BLaER1 (cell line): ENCODE measurements around the gene RIMS3.

Experiments
- H3K27ac ChIP-seq: shearing (Covaris generic); formaldehyde crosslinking; 2 replicates; pipeline ENCODE4 v1.8.1; 2022
- H3K27me3 ChIP-seq: shearing (Covaris generic); formaldehyde crosslinking; 2 replicates; pipeline ENCODE4 v1.8.1; 2022
- H3K36me3 ChIP-seq: shearing (Covaris generic); formaldehyde crosslinking; 2 replicates; pipeline ENCODE4 v1.8.1; 2022
- H3K4me1 ChIP-seq: shearing (Covaris generic); formaldehyde crosslinking; 2 replicates; pipeline ENCODE4 v1.8.1; 2022
- H3K4me2 ChIP-seq: shearing (Covaris generic); formaldehyde crosslinking; 2 replicates; pipeline ENCODE4 v1.8.1; 2022
- H3K4me3 ChIP-seq: shearing (Covaris generic); formaldehyde crosslinking; 2 replicates; pipeline ENCODE4 v1.8.1; 2022
- H3K9ac ChIP-seq: shearing (Covaris generic); formaldehyde crosslinking; 2 replicates; pipeline ENCODE4 v1.8.1; 2022
- H3K9me3 ChIP-seq: shearing (Covaris generic); formaldehyde crosslinking; 2 replicates; pipeline ENCODE4 v1.8.1; 2022
- H4K20me1 ChIP-seq: shearing (Covaris generic); formaldehyde crosslinking; 2 replicates; pipeline ENCODE4 v1.8.1; 2022
- Cebpa-rat ChIP-seq: shearing (Covaris generic); IDR thresholded peaks from 2 replicates; pipeline ENCODE4 v1.8.1; 2022

RIMS3 gene

DNA sequence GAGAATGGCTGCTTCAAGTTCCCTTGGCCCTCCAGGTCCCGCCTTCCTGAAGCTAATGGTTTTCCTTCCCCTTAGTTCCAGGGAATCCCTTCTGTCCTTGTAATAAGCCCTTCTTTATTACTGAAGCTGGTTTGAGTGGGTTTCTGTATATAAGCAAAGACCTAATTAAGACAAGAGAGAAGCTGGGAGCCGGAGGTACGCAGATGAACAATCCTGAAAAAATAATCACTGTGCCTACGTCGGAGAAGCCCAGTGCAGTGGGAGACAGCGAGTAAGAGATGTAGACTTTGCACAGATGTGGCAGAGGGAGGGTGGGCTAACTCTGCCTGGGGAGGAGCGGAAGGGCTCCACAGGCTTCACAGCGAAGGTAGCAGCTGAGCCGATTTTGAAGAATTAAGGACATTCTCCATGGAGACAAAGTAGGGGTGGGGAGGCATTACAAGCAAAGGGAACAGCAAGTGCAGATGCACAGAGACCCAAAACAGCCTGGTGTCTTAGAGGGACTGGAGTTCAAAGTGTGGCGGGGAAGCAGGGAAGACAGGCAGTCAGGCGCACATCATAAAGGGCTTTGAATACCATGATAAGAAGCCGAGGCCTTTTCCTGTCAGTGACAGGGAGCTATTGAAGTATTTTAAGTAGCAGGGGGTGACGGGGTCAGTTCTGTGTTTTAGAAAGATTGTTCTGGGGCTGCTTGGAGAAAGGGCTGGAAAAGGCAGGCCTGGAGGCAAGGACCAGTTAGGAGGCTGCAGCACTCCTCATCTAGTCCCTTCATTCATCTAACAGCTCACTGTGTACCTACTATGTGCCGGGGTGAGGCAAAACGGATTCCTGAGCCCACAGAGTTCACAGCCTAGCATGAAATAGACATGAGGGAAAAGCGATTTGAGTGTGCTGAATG is 6.5 kb downstream of the RIMS3 start:
- H3K27me3 ChIP-seq: no peaks in the 10 kb centered on the region
- H3K4me3 ChIP-seq: 0 out of 2 replicates have a peak overlapping the region, but pooled peaks have one; percentile 3
- H3K4me2 ChIP-seq: peak overlapping the region; percentile 95
- H4K20me1 ChIP-seq: peaks cover 99% of the 10 kb centered on the region
- peak overlapping the region; percentile 42; the same call in 1 of the 2 replicates for H3K27ac ChIP-seq
- peaks cover 74% of the 10 kb centered on the region for H3K4me1 ChIP-seq
- peak overlapping the region; percentile 17 for H3K9ac ChIP-seq
- no peak for TF ChIP-seq Cebpa-rat
- peaks cover 27% of the 10 kb centered on the region; the same call in 1 of the 2 replicates for H3K36me3 ChIP-seq
- no peaks in the 10 kb centered on the region for H3K9me3 ChIP-seq

DNA sequence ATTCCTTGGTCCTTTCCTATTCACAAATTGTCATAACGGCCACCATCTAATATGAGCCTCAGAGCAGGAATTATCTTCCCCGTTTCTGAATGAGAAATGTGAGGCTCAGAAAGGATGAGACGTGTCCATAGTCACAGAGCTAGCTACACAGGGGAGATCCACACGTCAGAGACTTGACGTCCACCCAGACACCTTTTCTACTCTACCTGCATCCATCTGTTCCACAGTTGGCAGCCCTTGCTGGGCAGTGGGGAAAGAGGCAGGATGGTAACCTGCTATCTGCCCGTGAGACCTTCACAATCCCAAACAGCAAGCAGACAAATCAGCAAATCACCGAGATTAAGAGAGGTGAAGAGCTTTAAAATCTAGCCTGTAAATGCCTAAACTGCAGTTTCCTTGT is 8.4 kb downstream of the RIMS3 start:
- Histone ChIP-seq H3K4me2 (no peak overlapping the region), H3K27ac (no peak overlapping the region), H4K20me1 (peaks cover 100% of the 10 kb centered on the region), H3K9ac (no peak overlapping the region), H3K4me1 (peaks cover 56% of the 10 kb centered on the region), H3K27me3 (no peaks in the 10 kb centered on the region), H3K9me3 (no peaks in the 10 kb centered on the region), H3K36me3 (peaks cover 33% of the 10 kb centered on the region; the same call in 1 of the 2 replicates), H3K4me3 (no peak overlapping the region)
- TF ChIP-seq Cebpa-rat: no peak

DNA sequence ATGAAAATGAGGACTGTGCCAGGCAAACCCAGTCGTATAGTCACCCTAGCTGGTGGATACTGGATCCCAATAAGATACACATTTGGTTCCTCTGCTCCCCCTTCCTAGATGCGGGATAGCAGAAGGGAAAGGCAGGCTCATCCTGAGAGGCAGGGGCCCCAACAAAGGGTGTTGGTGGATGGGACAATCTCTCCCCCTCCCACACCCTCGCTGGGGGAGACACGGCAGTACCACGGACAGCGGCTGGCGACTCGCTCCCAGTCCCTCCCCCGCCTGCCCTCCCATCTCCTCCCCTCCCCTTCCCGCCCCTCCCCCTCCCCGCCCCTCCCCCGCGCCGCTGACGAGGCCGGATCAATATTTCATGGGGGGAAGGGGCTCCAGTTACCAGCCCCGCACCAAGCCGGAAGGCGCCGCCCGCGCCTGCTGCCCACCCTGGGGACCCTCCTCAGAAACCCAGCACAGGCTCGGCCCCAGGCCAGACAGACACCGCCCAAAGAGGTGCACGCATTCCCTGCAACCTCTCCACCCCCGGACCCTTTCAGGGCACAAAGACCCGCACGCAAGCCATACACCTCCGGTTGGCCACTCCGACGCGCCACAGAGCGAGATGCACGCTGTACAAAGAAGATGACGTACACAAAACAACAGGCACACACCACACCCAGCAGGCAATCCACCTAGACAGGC is 11.5 kb downstream of the RIMS3 start:
- H3K27me3 ChIP-seq: no peaks in the 10 kb centered on the region
- H3K9ac ChIP-seq: no peak overlapping the region
- peaks cover 25% of the 10 kb centered on the region; the same call in 1 of the 2 replicates for H3K36me3 ChIP-seq
- no peak overlapping the region for H3K27ac ChIP-seq
- no peak overlapping the region; the same call in 1 of the 2 replicates for H3K4me2 ChIP-seq
- H3K4me1 ChIP-seq: peaks cover 56% of the 10 kb centered on the region
- peaks cover 100% of the 10 kb centered on the region for H4K20me1 ChIP-seq
- no peak overlapping the region for H3K4me3 ChIP-seq
- no peaks in the 10 kb centered on the region for H3K9me3 ChIP-seq
- TF ChIP-seq Cebpa-rat: no peak

DNA sequence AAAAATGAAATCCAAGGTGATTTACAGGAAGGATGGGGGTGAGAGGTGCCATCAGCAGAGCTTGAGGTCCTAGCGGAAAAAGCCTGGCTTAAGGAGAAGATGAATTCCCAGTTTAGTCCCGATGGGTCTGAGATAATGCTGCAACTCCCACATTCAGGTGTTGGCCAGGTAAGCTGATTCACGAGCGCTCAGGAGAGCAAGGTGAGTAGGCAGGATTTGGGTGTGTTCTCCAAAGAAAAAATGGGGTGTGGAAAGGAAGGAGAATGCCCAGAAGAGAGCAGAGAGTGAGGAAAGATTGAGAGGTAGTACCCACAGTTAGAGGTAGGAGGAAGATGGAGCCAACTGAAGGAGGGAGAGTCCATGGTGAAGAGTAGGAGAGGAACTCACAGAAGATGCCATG is 12.5 kb downstream of the RIMS3 start:
- no peak overlapping the region for H3K4me2 ChIP-seq
- peaks cover 56% of the 10 kb centered on the region for H3K4me1 ChIP-seq
- H3K27ac ChIP-seq: no peak overlapping the region
- H3K36me3 ChIP-seq: peaks cover 18% of the 10 kb centered on the region; the same call in 1 of the 2 replicates
- H3K27me3 ChIP-seq: no peaks in the 10 kb centered on the region
- H3K9ac ChIP-seq: no peak overlapping the region
- no peaks in the 10 kb centered on the region for H3K9me3 ChIP-seq
- TF ChIP-seq Cebpa-rat: no peak
- peaks cover 100% of the 10 kb centered on the region for H4K20me1 ChIP-seq
- H3K4me3 ChIP-seq: no peak overlapping the region

DNA sequence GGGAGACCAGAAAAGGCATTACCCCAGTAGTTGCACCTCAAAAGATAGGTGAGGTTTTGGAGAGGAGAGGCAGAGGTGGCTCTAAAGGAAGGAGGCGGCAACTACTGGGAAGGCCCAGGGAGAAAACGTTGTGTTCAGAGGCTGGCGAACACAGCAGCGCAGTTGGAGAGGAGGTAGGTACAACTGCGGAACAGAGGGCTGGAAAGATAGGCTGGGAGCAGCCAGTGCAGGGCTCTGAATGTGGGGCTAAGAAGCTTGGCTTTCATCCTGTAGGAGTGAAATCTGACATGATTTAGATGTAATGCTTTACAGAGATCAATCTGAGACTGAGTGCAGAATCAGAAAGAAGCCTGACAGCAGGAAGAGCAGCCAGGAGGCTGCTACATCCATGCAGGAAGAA is 13.0 kb downstream of the RIMS3 start:
- H3K27ac ChIP-seq: no peak overlapping the region
- H4K20me1 ChIP-seq: peaks cover 100% of the 10 kb centered on the region
- peaks cover 20% of the 10 kb centered on the region; the same call in 1 of the 2 replicates for H3K36me3 ChIP-seq
- H3K4me2 ChIP-seq: no peak overlapping the region
- TF ChIP-seq Cebpa-rat: no peak
- H3K27me3 ChIP-seq: no peaks in the 10 kb centered on the region
- peaks cover 61% of the 10 kb centered on the region for H3K4me1 ChIP-seq
- no peaks in the 10 kb centered on the region for H3K9me3 ChIP-seq
- no peak overlapping the region for H3K4me3 ChIP-seq
- no peak overlapping the region for H3K9ac ChIP-seq

DNA sequence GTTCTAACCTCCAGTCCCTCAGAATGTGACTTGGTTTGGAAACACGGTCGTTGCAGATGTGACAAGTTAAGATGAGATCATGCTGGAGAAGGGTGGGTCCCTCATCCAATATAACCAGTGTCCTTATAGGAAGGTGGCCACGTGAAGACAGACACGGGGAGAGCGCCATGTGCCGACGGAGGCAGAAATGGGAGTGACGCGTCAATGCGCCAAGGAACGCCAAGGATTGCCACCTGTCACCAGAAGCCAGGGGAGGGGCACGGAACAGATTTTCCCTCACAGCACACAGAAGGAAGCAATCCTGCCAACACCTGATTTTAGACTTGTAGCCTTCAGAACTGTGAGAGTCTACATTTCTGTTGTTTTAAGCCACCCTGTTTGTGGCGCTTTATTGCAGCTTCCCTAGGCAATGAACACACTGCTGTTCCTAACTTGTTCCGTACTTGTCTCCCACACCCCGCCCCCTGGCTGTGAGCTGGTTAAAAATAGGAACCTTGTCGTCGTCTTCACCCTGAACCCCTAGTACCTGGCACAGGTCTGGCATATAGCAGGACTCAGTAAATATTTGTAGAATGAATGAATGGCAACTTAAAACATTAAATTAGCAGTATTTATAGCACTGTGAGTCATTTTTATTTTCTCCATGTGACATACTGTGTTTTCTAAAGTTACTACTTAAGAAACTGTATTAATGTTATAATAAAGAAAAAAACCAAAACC is 14.2 kb downstream of the RIMS3 start:
- Histone ChIP-seq H3K36me3 (peaks cover 22% of the 10 kb centered on the region; the same call in 1 of the 2 replicates), H3K4me1 (peaks cover 70% of the 10 kb centered on the region)

DNA sequence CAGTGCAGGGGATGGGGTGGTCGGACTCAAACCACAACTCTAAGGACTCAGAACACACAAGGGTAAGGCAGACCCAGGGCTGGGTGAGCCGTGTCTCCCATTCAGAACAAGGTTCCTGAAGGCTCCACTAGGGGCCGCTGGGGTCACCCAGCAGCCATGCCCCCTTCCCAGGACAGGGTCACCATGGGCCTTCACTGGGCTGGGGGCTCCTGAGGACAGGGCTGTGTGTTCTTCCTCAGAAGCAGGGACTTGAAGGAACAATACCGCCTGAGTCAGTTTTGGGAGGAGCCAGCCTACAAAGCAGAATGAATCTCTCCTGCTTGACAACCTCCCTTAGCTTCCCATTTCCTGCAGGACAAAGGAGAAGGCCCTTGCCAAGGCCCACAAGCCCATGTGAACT is 15.4 kb downstream of the RIMS3 start:
- Histone ChIP-seq H3K4me2 (peak overlapping the region; percentile 84), H3K4me1 (peaks cover 71% of the 10 kb centered on the region), H3K36me3 (peaks cover 34% of the 10 kb centered on the region), H3K27me3 (no peaks in the 10 kb centered on the region), H3K9me3 (no peaks in the 10 kb centered on the region), H3K27ac (peak overlapping the region; percentile 16), H3K9ac (peak overlapping the region; percentile 18; the same call in 1 of the 2 replicates), H3K4me3 (no peak overlapping the region), H4K20me1 (peaks cover 100% of the 10 kb centered on the region)
- no peak for TF ChIP-seq Cebpa-rat

More for the DNA sequence above, 14.2 kb downstream of the RIMS3 start:
- H3K9me3 ChIP-seq: no peaks in the 10 kb centered on the region
- H3K27me3 ChIP-seq: no peaks in the 10 kb centered on the region
- no peak overlapping the region for H3K9ac ChIP-seq
- H3K4me3 ChIP-seq: no peak overlapping the region
- H4K20me1 ChIP-seq: peaks cover 100% of the 10 kb centered on the region
- H3K27ac ChIP-seq: no peak overlapping the region
- peak overlapping the region; percentile 84; the same call in 1 of the 2 replicates for H3K4me2 ChIP-seq
- no peak for TF ChIP-seq Cebpa-rat

DNA sequence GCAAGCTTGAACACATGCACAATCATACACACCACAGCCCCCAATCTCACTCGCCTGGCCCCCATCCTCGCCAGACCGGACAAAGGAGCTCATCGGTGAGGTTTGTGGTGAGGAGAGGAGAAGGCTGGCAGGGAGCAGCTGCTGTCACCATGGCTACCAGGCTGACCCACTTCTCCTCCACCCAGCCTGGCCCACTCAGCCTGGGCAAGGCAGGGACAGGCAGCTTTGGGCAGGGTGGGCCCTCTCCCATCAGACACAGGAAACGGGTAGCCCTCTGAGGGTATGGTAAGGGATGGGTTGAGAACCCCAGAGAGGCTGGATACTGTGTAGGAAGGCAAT is 15.9 kb downstream of the RIMS3 start:
- peaks cover 66% of the 10 kb centered on the region for H3K4me1 ChIP-seq

DNA sequence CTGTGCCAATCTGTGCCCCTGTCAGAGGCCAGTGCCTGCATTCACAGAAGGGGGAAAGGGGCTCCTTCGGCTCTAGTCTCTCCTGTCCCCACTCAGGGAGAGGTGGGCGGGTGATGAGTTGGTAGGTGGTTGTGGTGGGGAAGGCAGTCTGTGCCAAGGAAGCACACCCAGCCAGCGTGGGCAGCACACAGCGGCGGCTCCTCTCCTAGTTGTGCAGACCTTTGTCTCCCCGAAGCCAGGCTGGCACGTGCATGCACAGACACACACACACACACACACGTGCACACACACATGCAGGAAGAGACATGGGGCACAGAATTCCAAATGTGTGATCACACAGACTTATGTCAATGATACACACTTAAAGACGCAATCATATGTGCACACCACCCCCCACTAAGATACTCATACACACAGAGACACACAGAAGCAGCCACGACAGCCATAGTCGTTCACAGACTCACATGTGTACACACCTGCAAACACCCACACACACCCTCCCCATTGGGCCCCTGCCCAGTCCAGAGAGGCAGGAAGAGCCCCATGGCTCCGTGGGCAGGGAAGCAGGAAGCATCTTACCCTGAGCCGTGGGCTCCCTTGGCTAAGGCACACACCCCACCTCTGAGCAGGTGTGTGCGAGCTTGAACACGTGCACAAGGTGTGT is 16.4 kb downstream of the RIMS3 start:
- Histone ChIP-seq H3K4me3 (no peak overlapping the region), H3K27me3 (no peaks in the 10 kb centered on the region), H3K4me1 (peaks cover 62% of the 10 kb centered on the region), H3K36me3 (peaks cover 44% of the 10 kb centered on the region), H3K9me3 (no peaks in the 10 kb centered on the region), H3K27ac (peak overlapping the region; percentile 16; the same call in 1 of the 2 replicates), H3K9ac (peak overlapping the region; percentile 18; the same call in 1 of the 2 replicates), H4K20me1 (peaks cover 97% of the 10 kb centered on the region), H3K4me2 (peak overlapping the region; percentile 84)
- TF ChIP-seq Cebpa-rat: no peak

More for the DNA sequence above, 15.9 kb downstream of the RIMS3 start:
- peaks cover 100% of the 10 kb centered on the region for H4K20me1 ChIP-seq
- H3K4me3 ChIP-seq: no peak overlapping the region
- no peaks in the 10 kb centered on the region for H3K9me3 ChIP-seq
- no peak for TF ChIP-seq Cebpa-rat
- peaks cover 39% of the 10 kb centered on the region for H3K36me3 ChIP-seq
- H3K27me3 ChIP-seq: no peaks in the 10 kb centered on the region
- H3K27ac ChIP-seq: peak overlapping the region; percentile 16
- peak overlapping the region; percentile 18; the same call in 1 of the 2 replicates for H3K9ac ChIP-seq
- H3K4me2 ChIP-seq: peak overlapping the region; percentile 84
